C1 segment of cervical spinal cord (tissue), 14 donors: ENCODE measurements around the gene TAAR2.
A peak's percentile ranks its signal among the peaks of the same experiment; 100 is the strongest.
"Not testable (repeated sequence)": the region's sequence is repeated elsewhere in the genome, so short reads cannot be mapped to it uniquely, and the experiment has no call there.

Experiments
- DNase-seq, 14 donors: peaks; one replicate each; lab custom pipeline; 2025; lab: John Stamatoyannopoulos, UW

The TAAR2 gene

GRCh38 chr6:132624175-132624574 is at the start of gene TAAR2:
TAAR2 (minus strand) TSS chr6:132624275; CDS start chr6:132624275, 0 bp downstream.
- no peak for DNase-seq

- no peak for DNase-seq
Measured at GRCh38 chr6:132673376-132674094, 49.5 kb upstream of the TAAR2 start.

- no peak for DNase-seq
Measured at GRCh38 chr6:132671295-132671694, 47.2 kb upstream of the TAAR2 start.

GRCh38 chr6:132669690-132670291 is 45.7 kb upstream of the TAAR2 start:
- DNase-seq, result peak in 1 of 14 donors; percentile 1

GRCh38 chr6:132666118-132666517 is 42.0 kb upstream of the TAAR2 start:
- no peak for DNase-seq

GRCh38 chr6:132664309-132665034 is 40.4 kb upstream of the TAAR2 start:
- no peak for DNase-seq

- no peak for DNase-seq
Measured at GRCh38 chr6:132663661-132664060, 39.6 kb upstream of the TAAR2 start.

- DNase-seq, result no peak
Measured at GRCh38 chr6:132661906-132662305, 37.8 kb upstream of the TAAR2 start.

GRCh38 chr6:132659082-132659481 is 35.0 kb upstream of the TAAR2 start, which contains the start of gene TAAR1:
TAAR1 (minus strand) TSS chr6:132659182; CDS start chr6:132646003, 13,179 bp downstream.
- no peak for DNase-seq

- DNase-seq, result no peak
Measured at GRCh38 chr6:132651062-132651461, 27.0 kb upstream of the TAAR2 start.

- no peak for DNase-seq
Measured at GRCh38 chr6:132650429-132650828, 26.4 kb upstream of the TAAR2 start.

GRCh38 chr6:132648828-132649227 is 24.8 kb upstream of the TAAR2 start:
- no peak for DNase-seq

GRCh38 chr6:132648356-132648755 is 24.3 kb upstream of the TAAR2 start:
- DNase-seq, result no peak

GRCh38 chr6:132643547-132643946 is 19.5 kb upstream of the TAAR2 start:
- no peak for DNase-seq

- not testable (repeated sequence) for DNase-seq
Measured at GRCh38 chr6:132637135-132637534, 13.1 kb upstream of the TAAR2 start.

GRCh38 chr6:132635906-132636305 is 11.8 kb upstream of the TAAR2 start:
- not testable (repeated sequence) for DNase-seq

GRCh38 chr6:132635288-132635687 is 11.2 kb upstream of the TAAR2 start:
- DNase-seq, result not testable (repeated sequence)

- no peak for DNase-seq
Measured at GRCh38 chr6:132634796-132635195, 10.7 kb upstream of the TAAR2 start.

GRCh38 chr6:132633362-132633761 is 9.3 kb upstream of the TAAR2 start:
- DNase-seq, result no peak

- no peak for DNase-seq
Measured at GRCh38 chr6:132623106-132623845, 799 bp downstream of the TAAR2 start.

- no peak for DNase-seq
Measured at GRCh38 chr6:132616677-132617076, 7.4 kb downstream of the TAAR2 start.

- DNase-seq, result no peak
Measured at GRCh38 chr6:132614554-132614953, 9.5 kb downstream of the TAAR2 start.
